H1 (cell line): ENCODE results near the gene EML4. TPM values are rescaled to one million over a fixed set of nuclear protein-coding genes. Genes with fewer than 3 reads are reported as not detected.

ENCODE experiments used
- CTCF ChIA-PET: fragments of 300-600 bp; sonication (Branson Sonifier 250); formaldehyde crosslinking; loops from one replicate; lab custom pipeline; 2021; ENCODE audit not compliant: partially characterized antibody; lab: Charles Lee
- POLR2A ChIA-PET: fragments of 300-600 bp; sonication (Branson Sonifier 250); formaldehyde crosslinking; loops from one replicate; lab custom pipeline; 2021; ENCODE audit warnings: inconsistent platforms; ENCODE audit not compliant: partially characterized antibody; lab: Charles Lee
- DNase-seq, 2 experiments: peaks; one replicate each; pipeline versions ENCODE4 v3.0.0 to v3.0.0-alpha.2; 2010 to 2022; ENCODE audit warnings: low spot score in 2 of 2, low read depth in 1 of 2, mixed read lengths in 1 of 2
- FAIRE-seq: peaks from 2 replicates; lab custom pipeline; 2011; peaks lifted over from hg19 to GRCh38; lab: Jason Lieb, UNC
- H2AFZ ChIP-seq: 2 replicates; pipeline ENCODE4 v1.8.1; 2012; ENCODE audit warnings: low read length, inconsistent platforms
- H2AK5ac ChIP-seq: 2 replicates; pipeline ENCODE4 v1.6.1; 2013; ENCODE audit warnings: low read depth, low read length
- H2BK120ac ChIP-seq: replicated peaks from 2 replicates; pipeline ENCODE3; 2013; ENCODE audit warnings: low read depth, low read length, inconsistent platforms
- H2BK12ac ChIP-seq: 2 replicates; pipeline ENCODE4 v1.6.1; 2013; ENCODE audit warnings: low read depth, low read length
- H2BK15ac ChIP-seq: 2 replicates; pipeline ENCODE4 v1.6.1; 2013; ENCODE audit warnings: low read length
- H2BK20ac ChIP-seq: 2 replicates; pipeline ENCODE4 v1.6.1; 2013; ENCODE audit warnings: low read length
- H2BK5ac ChIP-seq: 2 replicates; pipeline ENCODE4 v1.6.1; 2013; ENCODE audit warnings: low read depth, low read length
- H3K14ac ChIP-seq: 2 replicates; pipeline ENCODE4 v1.6.1; 2013; ENCODE audit warnings: inconsistent platforms; ENCODE audit not compliant: insufficient read length
- H3K18ac ChIP-seq: 2 replicates; pipeline ENCODE4 v1.6.1; 2013; ENCODE audit warnings: low read length; ENCODE audit errors: extremely low read depth
- H3K23ac ChIP-seq: 2 replicates; pipeline ENCODE4 v1.6.1; 2013; ENCODE audit warnings: inconsistent platforms; ENCODE audit not compliant: insufficient read length
- H3K23me2 ChIP-seq: 2 replicates; pipeline ENCODE4 v1.6.1; 2013; ENCODE audit warnings: low read depth, low read length
- H3K27ac ChIP-seq: 2 replicates; pipeline ENCODE4 v1.6.1; 2011; ENCODE audit warnings: low read depth, low read length, inconsistent platforms
- H3K27me3 ChIP-seq, 4 experiments: replicated peaks in 1 of 4; 1 replicate in 1 of 4; 2 replicates in 3 of 4; pipeline versions ENCODE4 v1.6.1 to v1.8.1; 2011 to 2013; ENCODE audit warnings: low read length in 3 of 4, mild to moderate bottlenecking in 3 of 4, inconsistent platforms in 2 of 4, mixed read lengths in 2 of 4, moderate library complexity in 1 of 4; ENCODE audit not compliant: control insufficient read depth in 3 of 4, insufficient read depth in 3 of 4; ENCODE audit errors: extremely low read depth in 1 of 4
- H3K36me3 ChIP-seq, 4 experiments: 2 replicates each; pipeline versions ENCODE4 v1.6.1 to v1.8.1; 2011 to 2013; ENCODE audit warnings: mild to moderate bottlenecking in 4 of 4, low read length in 3 of 4, moderate library complexity in 2 of 4, control low read depth in 1 of 4, inconsistent platforms in 1 of 4; ENCODE audit not compliant: insufficient read depth in 4 of 4, control insufficient read depth in 2 of 4
- H3K4ac ChIP-seq: replicated peaks from 2 replicates; pipeline ENCODE3; 2013; ENCODE audit warnings: low read length, low read depth, mixed read lengths, inconsistent platforms; ENCODE audit not compliant: insufficient read length
- H3K4me1 ChIP-seq, 4 experiments: replicated peaks in 1 of 4; 1 replicate in 1 of 4; 2 replicates in 3 of 4; pipeline versions ENCODE4 v1.6.1 to v1.8.1; 2011 to 2013; ENCODE audit warnings: low read length in 3 of 4, inconsistent platforms in 2 of 4, mixed read lengths in 1 of 4; ENCODE audit not compliant: insufficient read depth in 4 of 4, control insufficient read depth in 3 of 4
- H3K4me2 ChIP-seq, 2 experiments: 2 replicates each; pipeline versions ENCODE4 v1.6.1 to v1.8.1; 2011 to 2013; ENCODE audit warnings: low read depth in 2 of 2, low read length in 2 of 2, control low read depth in 1 of 2, inconsistent platforms in 1 of 2, mild to moderate bottlenecking in 1 of 2; ENCODE audit not compliant: insufficient read depth in 1 of 2
- H3K4me3 ChIP-seq, 4 experiments: fragments of 200-600, 300-600 bp in 1 of 4; sonication (generic), shearing (Covaris generic), sonication (Bioruptor Twin) in 1 of 4; 2 replicates each; pipeline versions ENCODE4 v1.5.1 to v1.8.1; 2011 to 2016; ENCODE audit warnings: low read length in 4 of 4, low read depth in 3 of 4, control low read depth in 2 of 4, inconsistent platforms in 2 of 4, mild to moderate bottlenecking in 2 of 4, mixed read lengths in 1 of 4, moderate library complexity in 1 of 4; ENCODE audit not compliant: insufficient read depth in 2 of 4; ENCODE audit errors: extremely low read depth in 1 of 4
- H3K56ac ChIP-seq: replicated peaks from 2 replicates; pipeline ENCODE3; 2013; ENCODE audit warnings: low read depth, mild to moderate bottlenecking, mixed read lengths, low read length, inconsistent platforms; ENCODE audit not compliant: insufficient read length
- H3K79me1 ChIP-seq: 2 replicates; pipeline ENCODE4 v1.6.1; 2013; ENCODE audit warnings: low read depth, low read length, control low read depth
- H3K79me2 ChIP-seq, 2 experiments: 2 replicates each; pipeline versions ENCODE4 v1.6.1 to v1.8.1; 2012 to 2013; ENCODE audit warnings: low read length in 2 of 2, mild to moderate bottlenecking in 2 of 2, inconsistent platforms in 1 of 2; ENCODE audit not compliant: insufficient read depth in 2 of 2, control insufficient read depth in 1 of 2
- H3K9ac ChIP-seq, 4 experiments: replicated peaks in 1 of 4; 1 replicate in 1 of 4; 2 replicates in 3 of 4; pipeline versions ENCODE4 v1.6.1 to v1.8.1; 2011 to 2013; ENCODE audit warnings: low read depth in 3 of 4, low read length in 3 of 4, control low read depth in 2 of 4, mild to moderate bottlenecking in 2 of 4, moderate library complexity in 2 of 4, inconsistent platforms in 1 of 4; ENCODE audit errors: extremely low read depth in 1 of 4
- H3K9me3 ChIP-seq, 2 experiments: 2 replicates each; pipeline versions ENCODE4 v1.6.1 to v1.8.1; 2012 to 2013; ENCODE audit warnings: mild to moderate bottlenecking in 2 of 2, moderate library complexity in 2 of 2, control low read depth in 1 of 2, inconsistent platforms in 1 of 2, low read depth in 1 of 2, low read length in 1 of 2, mixed read lengths in 1 of 2; ENCODE audit not compliant: insufficient read depth in 2 of 2
- H4K20me1 ChIP-seq, 2 experiments: replicated peaks in 1 of 2; 2 replicates each; pipeline versions ENCODE3 to v1.8.1; 2011 to 2013; ENCODE audit warnings: inconsistent platforms in 2 of 2, low read length in 2 of 2, mild to moderate bottlenecking in 1 of 2; ENCODE audit not compliant: insufficient read depth in 2 of 2, control insufficient read depth in 1 of 2
- H4K5ac ChIP-seq: 2 replicates; pipeline ENCODE4 v1.6.1; 2013; ENCODE audit warnings: low read length, low read depth, mixed read lengths, inconsistent platforms; ENCODE audit not compliant: insufficient read length
- H4K8ac ChIP-seq: 2 replicates; pipeline ENCODE4 v1.8.0; 2013; ENCODE audit warnings: mild to moderate bottlenecking, moderate library complexity, low read length, inconsistent platforms; ENCODE audit not compliant: insufficient read depth; ENCODE audit errors: extremely low read depth
- H4K91ac ChIP-seq: replicated peaks from 2 replicates; pipeline ENCODE3; 2013; ENCODE audit warnings: low read length, mixed read lengths, inconsistent platforms; ENCODE audit not compliant: insufficient read length
- CHD2 ChIP-seq: IDR thresholded peaks from 2 replicates; pipeline ENCODE4 v1.6.1; 2012; ENCODE audit warnings: low read length, improper control_type of control experiment
- EGR1 ChIP-seq: IDR thresholded peaks from 2 replicates; pipeline ENCODE4 v1.6.1; 2011; ENCODE audit warnings: low read depth, low read length, borderline replicate concordance
- EZH2 ChIP-seq: fragments of 200-600 bp; sonication (generic); IDR thresholded peaks from 2 replicates; pipeline ENCODE4 v1.7.1; 2012; ENCODE audit warnings: low read depth, mild to moderate bottlenecking, moderate library complexity, low read length, inconsistent platforms; ENCODE audit not compliant: severe bottlenecking
- JUND ChIP-seq: IDR thresholded peaks from 2 replicates; pipeline ENCODE4 v1.6.1; 2011; ENCODE audit warnings: mild to moderate bottlenecking, improper control_type of control experiment, low read length
- PHF8 ChIP-seq: fragments of 200-600 bp; sonication (generic); conservative IDR thresholded peaks from 2 replicates; pipeline ENCODE4 v1.7.1; 2012; ENCODE audit warnings: low read depth, mild to moderate bottlenecking, inconsistent platforms, low read length, moderate library complexity
- POLR2A ChIP-seq, 2 experiments: IDR thresholded peaks; 1 replicate in 1 of 2; 2 replicates in 1 of 2; pipeline ENCODE4 v1.6.1; 2011; ENCODE audit warnings: low read depth in 2 of 2, low read length in 2 of 2, mild to moderate bottlenecking in 2 of 2; ENCODE audit errors: control extremely low read depth in 1 of 2
- SRF ChIP-seq: IDR thresholded peaks from 2 replicates; pipeline ENCODE4 v1.6.1; 2011; ENCODE audit warnings: mild to moderate bottlenecking, low read depth, low read length, moderate library complexity
- TAF7 ChIP-seq: optimal IDR thresholded peaks from 2 replicates; pipeline ENCODE3; 2011; ENCODE audit warnings: low read depth, mild to moderate bottlenecking, inconsistent platforms, low read length, moderate library complexity, borderline replicate concordance
- WGBS, 2 experiments: shearing (Covaris generic) in 1 of 2; methylation state at CpG; one replicate each; pipeline versions ENCODE4 v1.1.6 to v1.1.7; 2013 to 2015; ENCODE audit warnings: low lambda C conversion rate in 2 of 2, mixed read lengths in 2 of 2, inconsistent platforms in 1 of 2, low coverage in 1 of 2, missing lambda C conversion rate in 1 of 2; ENCODE audit not compliant: insufficient replicate concordance in 2 of 2, insufficient coverage in 1 of 2, insufficient read length in 1 of 2; ENCODE audit errors: extremely low coverage in 1 of 2, missing lambda C conversion rate in 1 of 2; 5-methylcytosine and 5-hydroxymethylcytosine counted together
- polyA plus RNA-seq, 7 experiments: library from polyadenylated mRNA; depleted of rRNA in 3 of 7; stranded (reverse) in 5 of 7; unstranded in 2 of 7; fragments of >200 nt in 5 of 7; fragments of 200-250 nt in 2 of 7; gene quantifications; 1 replicate in 5 of 7; 2 replicates in 1 of 7; 4 replicates in 1 of 7; pipeline versions ENCODE4 v1.2.1 to v1.2.3, GENCODE V29; 2011 to 2013; ENCODE audit warnings: missing spikeins in 2 of 7, mixed read lengths in 2 of 7
- total RNA-seq: library from RNA; stranded (reverse); fragmentation: NEBNext Ultra II Directional; extraction: Animal tissue kit (Norgen Biotek cat#: 25700); gene quantifications from 2 replicates; pipeline ENCODE4 v1.2.1, GENCODE V29; 2021
- TF ChIP-seq, protein P1 (sequence below): IDR thresholded peaks from 2 replicates; pipeline ENCODE4 v1.6.1; 2012; ENCODE audit warnings: low read length, inconsistent platforms
- TF ChIP-seq, protein P2 (sequence below): IDR thresholded peaks from 2 replicates; pipeline ENCODE4 v1.6.1; 2011; ENCODE audit warnings: low read length, improper control_type of control experiment

Gene EML4
- total and polyA plus RNA-seq, 2 of the 8 experiments (the other 6 are each of a cell fraction or from before 2014, with no cell fraction given), result 50.1 to 104 TPM

DNA sequence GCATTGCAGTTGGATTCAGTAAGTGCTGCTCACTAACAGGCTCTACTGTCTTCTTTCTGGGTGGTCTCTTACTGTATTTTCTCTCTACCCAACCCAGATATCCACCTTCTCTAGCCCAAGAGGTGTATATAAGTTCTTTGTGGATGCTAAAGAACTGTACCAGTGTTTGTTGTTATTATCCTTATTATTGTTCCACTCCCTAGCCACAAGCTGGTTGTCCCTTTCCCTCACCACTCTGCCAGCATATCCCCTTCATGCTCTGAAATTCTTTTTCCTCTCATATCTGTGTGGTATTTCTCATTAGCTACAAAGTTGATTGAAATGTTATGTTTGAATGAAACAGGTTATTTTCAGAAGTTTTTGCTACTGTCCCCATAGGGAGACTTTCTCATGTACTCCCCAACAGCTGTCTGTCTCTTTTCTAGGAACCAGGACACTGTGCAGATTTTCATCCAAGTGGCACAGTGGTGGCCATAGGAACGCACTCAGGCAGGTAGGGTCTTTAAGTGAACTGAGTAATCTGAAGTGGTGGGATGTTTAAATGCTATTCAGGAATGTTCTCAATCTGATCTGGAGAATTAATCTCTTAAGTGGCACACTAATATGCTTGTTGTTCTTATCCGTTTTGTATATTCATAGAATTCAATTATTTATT is 135.0 kb downstream of the EML4 start:
- Histone ChIP-seq H4K20me1 (no peaks in the 10 kb centered on the region), H2BK20ac (no peak overlapping the region), H2BK15ac (no peak overlapping the region), H3K56ac (no peak overlapping the region), H3K18ac (no peak overlapping the region), H3K9me3 (no peaks in the 10 kb centered on the region), H2BK5ac (no peak overlapping the region), H3K4me1 (no peaks in the 10 kb centered on the region), H2AFZ (no peak overlapping the region), H2BK12ac (no peak overlapping the region), H3K9ac (no peak overlapping the region), H3K23me2 (no peaks in the 10 kb centered on the region), H3K4me3 (no peak overlapping the region), H4K5ac (no peak overlapping the region), H4K8ac (no peak overlapping the region), H3K79me1 (no peaks in the 10 kb centered on the region), H3K23ac (no peak overlapping the region), H4K91ac (no peak overlapping the region), H3K14ac (no peak overlapping the region), H3K27ac (no peak overlapping the region), H2BK120ac (no peak overlapping the region), H3K4ac (no peak overlapping the region), H3K36me3 (peaks cover 6 to 27% (median 18%) of the 10 kb centered on the region in 4 experiments), H3K79me2 (no peaks in the 10 kb centered on the region), H2AK5ac (no peak overlapping the region), H3K4me2 (no peak overlapping the region), H3K27me3 (no peaks in the 10 kb centered on the region)
- ChIA-PET POLR2A (no interaction called here), CTCF (no interaction called here)
- FAIRE-seq (no peak), DNase-seq (no peak)
- 89% methylated on average over 2 of the region's 2 CpGs; no CpG with 5 or more reads in 1 of the 2 experiments for WGBS, 2 experiments
- TF ChIP-seq PHF8 (no peak), TAF7 (no peak), CHD2 (no peak), EZH2 (no peak), JUND (no peak), POLR2A (IDR thresholded peaks at IDR 0.05; ENCODE audit: control extremely low read depth in 1 of 2, low read depth in 2 of 2, low read length in 2 of 2) (no peak), SRF (no peak), EGR1 (no peak)
- TF ChIP-seq, protein P1, sequence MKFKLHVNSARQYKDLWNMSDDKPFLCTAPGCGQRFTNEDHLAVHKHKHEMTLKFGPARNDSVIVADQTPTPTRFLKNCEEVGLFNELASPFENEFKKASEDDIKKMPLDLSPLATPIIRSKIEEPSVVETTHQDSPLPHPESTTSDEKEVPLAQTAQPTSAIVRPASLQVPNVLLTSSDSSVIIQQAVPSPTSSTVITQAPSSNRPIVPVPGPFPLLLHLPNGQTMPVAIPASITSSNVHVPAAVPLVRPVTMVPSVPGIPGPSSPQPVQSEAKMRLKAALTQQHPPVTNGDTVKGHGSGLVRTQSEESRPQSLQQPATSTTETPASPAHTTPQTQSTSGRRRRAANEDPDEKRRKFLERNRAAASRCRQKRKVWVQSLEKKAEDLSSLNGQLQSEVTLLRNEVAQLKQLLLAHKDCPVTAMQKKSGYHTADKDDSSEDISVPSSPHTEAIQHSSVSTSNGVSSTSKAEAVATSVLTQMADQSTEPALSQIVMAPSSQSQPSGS, result no peak
- TF ChIP-seq, protein P2, sequence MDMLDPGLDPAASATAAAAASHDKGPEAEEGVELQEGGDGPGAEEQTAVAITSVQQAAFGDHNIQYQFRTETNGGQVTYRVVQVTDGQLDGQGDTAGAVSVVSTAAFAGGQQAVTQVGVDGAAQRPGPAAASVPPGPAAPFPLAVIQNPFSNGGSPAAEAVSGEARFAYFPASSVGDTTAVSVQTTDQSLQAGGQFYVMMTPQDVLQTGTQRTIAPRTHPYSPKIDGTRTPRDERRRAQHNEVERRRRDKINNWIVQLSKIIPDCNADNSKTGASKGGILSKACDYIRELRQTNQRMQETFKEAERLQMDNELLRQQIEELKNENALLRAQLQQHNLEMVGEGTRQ, result no peak
